ENCODE results near the gene LCMT1. TPM values are rescaled to one million over a fixed set of nuclear protein-coding genes. Genes with fewer than 3 reads are reported as not detected.

The LCMT1 gene
- polyA plus RNA-seq, 1 donor, result 38.8 TPM

DNA sequence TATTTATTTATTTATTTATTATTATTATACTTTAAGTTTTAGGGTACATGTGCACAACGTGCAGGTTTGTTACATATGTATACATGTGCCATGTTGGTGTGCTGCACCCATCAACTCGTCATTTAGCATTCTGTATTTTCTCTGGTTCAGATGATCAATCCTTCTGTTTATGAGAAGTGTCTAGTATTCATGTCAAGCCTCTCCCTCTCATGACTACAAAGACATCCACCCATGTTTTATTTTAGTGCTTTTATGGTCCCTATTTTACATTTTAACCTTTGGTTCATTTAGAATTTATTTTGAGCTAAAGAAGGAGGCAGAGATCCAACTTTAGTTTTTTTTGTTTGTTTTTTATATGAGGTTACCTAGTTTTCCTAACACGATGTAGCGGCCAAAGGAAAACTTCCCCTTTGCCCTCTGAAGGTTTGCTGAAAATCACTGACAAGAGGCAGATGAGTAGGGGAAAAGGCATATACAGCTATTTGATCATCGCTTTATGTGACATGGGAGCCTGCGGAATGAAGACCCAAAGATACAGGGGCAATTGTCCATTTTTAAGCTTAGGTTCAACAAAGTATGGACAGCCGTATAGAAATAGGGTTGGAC lies 82.8 kb downstream of the LCMT1 start:
- no peak for DNase-seq (ENCODE audit: low read depth)

GRCh38 chr16:25198021-25198420 lies 86.5 kb downstream of the LCMT1 start:
- DNase-seq (ENCODE audit: low read depth), result no peak

DNA sequence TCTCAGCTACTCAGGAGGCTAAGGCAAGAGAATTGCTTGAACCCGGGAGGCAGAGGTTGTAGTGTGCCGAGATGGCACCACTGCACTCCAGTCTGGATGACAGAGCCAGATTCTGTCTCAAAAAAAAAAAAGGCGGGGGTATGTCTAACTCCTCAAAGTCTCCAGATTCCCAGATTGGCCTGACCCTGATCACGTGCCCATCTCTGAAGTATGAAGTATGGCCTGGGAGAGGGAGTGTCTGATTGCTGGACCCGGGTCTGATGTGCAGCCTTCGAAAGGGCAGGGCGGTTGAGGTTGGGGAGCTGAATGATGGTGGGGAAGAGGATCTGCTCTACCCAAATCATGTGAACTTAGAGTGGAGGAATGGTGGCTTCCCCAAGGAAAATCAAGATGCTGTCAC lies 87.9 kb downstream of the LCMT1 start:
- DNase-seq (ENCODE audit: low read depth), result no peak

DNA sequence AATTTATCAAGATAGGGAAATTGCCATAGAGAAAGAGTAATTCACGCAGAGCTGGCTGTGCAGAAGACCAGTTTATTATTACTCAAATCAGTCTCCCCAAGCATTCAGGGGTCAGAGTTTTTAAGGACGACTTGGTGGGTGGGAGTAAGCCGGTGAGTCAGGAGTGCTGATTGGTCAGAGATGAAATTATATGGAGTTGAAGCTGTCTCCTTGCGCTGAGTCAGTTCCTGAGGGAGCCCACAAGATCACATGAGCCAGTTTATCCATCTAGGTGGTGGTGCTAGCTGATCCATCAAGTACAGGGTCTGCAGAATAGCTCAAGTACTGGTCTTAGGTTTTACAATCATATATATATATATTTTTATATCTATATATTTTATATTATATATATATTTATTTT lies 99.2 kb downstream of the LCMT1 start:
- DNase-seq (ENCODE audit: low read depth), result no peak

- DNase-seq (ENCODE audit: low read depth), result no peak
Observed at GRCh38 chr16:25212636-25213035, 101.1 kb downstream of the LCMT1 start.

GRCh38 chr16:25213709-25214397 lies 102.3 kb downstream of the LCMT1 start:
- no peak for DNase-seq (ENCODE audit: low read depth)

DNA sequence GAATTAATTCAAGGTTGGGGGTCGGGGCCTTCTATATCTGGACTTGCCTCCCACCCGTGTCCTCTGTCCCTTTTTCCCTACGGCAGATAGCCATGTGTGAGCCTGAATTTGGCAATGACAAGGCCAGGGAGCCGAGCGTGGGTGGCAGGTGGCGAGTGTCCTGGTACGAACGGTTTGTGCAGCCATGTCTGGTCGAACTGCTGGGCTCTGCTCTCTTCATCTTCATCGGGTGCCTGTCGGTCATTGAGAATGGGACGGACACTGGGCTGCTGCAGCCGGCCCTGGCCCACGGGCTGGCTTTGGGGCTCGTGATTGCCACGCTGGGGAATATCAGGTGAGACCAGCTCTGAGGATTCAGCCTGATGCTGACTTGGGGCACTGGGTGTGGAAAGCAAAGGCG lies 105.6 kb downstream of the LCMT1 start:
- no peak for DNase-seq (ENCODE audit: low read depth)

GRCh38 chr16:25217921-25218320 lies 106.4 kb downstream of the LCMT1 start:
- DNase-seq (ENCODE audit: low read depth), result no peak

DNA sequence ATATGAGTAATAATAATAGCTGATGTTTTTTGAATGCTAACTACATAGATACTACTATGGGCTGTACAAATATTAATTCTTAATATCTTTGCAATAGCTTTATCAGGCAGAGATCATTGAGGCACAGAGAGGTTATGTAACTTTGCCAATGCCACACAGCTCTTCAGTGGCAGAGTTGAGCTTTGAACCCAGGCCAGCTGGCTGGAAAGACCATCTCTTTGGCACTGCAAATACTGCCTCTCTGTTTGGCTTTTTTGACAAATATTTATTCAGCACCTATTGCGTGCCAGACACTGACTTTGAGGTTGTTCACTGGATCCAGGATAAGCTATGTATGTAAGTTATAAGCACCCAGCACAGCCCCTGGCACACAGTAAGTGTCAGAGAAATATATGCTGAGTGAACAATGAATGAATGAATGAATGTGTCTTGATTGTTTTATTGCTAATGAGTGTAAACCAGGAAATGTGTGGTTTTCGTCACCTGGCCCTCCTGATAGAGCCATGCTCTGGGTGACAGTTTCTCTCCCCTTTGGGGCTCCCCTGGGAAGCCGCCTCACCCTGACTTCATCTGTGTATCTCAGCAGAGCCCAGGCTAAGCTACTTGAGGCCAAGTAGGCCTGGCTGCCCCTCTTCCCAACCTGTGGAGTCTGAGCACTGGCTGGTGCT lies 107.7 kb downstream of the LCMT1 start:
- no peak for DNase-seq (ENCODE audit: low read depth)

DNA sequence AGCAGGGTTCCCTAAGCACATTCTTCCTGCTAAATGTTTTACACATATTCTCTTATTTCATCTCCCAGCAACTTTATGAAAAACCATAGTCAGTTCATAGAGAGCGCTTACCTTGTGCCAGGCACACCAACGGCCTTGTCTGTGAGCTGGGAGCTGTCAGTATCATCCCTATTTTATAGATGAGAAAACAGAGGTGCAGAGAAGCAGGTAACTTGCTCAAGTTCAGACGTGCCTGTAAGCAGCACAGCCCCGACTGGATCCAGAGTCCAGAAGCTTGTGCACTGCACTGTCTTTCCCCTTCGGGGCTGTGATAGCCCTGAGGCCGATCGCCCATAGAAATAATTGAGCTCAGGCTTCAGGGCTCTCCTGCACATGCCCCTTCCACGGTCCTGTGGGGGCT lies 111.4 kb downstream of the LCMT1 start:
- no peak for DNase-seq (ENCODE audit: low read depth)

DNA sequence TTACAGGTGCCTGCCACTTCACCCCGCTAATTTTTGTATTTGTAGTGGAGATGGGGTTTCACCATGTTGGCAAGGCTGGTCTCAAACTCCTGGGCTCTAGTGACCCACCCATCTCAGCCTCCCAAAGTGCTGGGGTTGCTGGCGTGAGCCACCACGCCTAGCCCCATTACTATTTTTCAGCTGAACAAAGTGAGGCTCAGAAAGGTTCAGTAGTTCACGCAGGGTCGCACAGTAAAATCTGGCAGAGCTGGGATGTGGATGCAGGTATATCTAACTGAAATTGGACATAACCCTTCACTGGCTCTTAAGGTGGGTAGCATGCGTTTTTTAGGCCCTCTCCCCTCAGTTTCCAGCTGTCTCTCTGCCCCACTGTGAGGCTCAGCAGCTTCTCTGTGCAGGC lies 112.4 kb downstream of the LCMT1 start:
- no peak for DNase-seq (ENCODE audit: low read depth)

DNA sequence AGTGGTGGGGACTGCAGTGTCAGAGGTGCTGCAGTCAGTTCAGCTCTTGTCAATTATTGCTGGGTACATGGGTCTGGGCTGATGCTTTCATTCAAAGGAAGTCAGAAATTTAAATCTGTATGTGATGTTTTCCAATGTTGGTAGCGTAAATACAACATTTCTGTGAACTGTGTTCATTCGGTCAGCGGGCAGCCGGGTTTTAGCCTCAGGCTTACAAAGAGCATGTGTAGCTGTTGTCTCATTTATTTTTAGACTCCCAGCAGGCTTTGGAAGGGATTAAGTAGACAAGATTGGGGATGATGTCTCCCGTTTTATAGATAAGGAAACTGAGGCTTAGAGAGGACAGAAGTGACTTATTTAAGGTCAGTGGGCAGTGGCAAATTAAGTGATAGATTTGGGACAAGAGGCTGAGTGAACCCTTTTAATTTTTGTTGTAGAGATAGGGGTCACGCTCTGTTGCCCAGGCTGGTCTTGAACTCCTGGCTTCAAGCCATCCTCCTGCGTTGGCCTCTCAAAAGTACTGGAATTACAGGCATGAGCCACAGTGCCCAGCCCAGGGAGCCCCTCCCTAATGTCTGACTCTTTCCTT lies 113.3 kb downstream of the LCMT1 start:
- DNase-seq (ENCODE audit: low read depth), result no peak

Other genes with a start within 250 kb of the LCMT1 start
- gene ARHGAP17, start 96.4 kb upstream of the LCMT1 start, polyA plus RNA-seq (ENCODE audit: insufficient read length), result 36.7 TPM
- 0.10 TPM for gene AQP8, start 105.2 kb downstream of the LCMT1 start, polyA plus RNA-seq (ENCODE audit: insufficient read length)
- gene ZKSCAN2, start 146.1 kb downstream of the LCMT1 start, polyA plus RNA-seq (ENCODE audit: insufficient read length), result 5.0 TPM